HEK293T (cell line): ENCODE measurements around the gene GPN3.

Experiments
- ARNT ChIP-seq: fragments of 450-650 bp; IDR thresholded peaks from 2 replicates; pipeline ENCODE4 v1.6.1; 2017; ENCODE audit warnings: mild to moderate bottlenecking
- BHLHE40 ChIP-seq: fragments of 450-650 bp; IDR thresholded peaks from 2 replicates; pipeline ENCODE4 v1.6.1; 2016; ENCODE audit warnings: mild to moderate bottlenecking, moderate library complexity, borderline replicate concordance
- SP1 ChIP-seq: fragments of 450-650 bp; IDR thresholded peaks from 2 replicates; pipeline ENCODE4 v1.6.1; 2017

DNA sequence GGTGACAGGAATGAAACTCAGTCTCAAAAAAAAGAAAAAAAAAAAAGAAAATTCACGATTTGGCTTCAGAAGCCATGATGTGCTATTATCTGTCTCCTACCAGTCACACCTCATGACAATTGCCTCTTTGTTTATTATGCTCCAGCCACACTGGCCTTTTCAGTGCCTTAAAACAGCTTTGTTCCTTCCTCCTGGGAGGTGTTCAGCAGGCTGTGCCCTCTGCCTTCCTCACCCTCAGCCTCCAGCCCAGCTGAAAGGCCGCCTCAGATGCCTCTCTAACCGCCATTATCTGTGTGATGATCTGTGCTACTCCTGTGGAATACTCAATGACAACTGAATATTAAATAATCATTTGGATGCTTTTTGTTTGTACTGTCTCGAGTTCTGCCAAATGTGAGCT lies 9.3 kb downstream of the GPN3 start:
- no peak for TF ChIP-seq BHLHE40
- TF ChIP-seq ARNT = no peak
- TF ChIP-seq SP1 = no peak
